Endothelial cell of umbilical vein (primary cell): ENCODE measurements around the gene LIMK2. TPM values are rescaled to one million over a fixed set of nuclear protein-coding genes. Genes with fewer than 3 reads are reported as not detected.

ENCODE experiments used
- BruUV-seq: library from RNA; stranded (reverse); fragments of 400-500 nt; replicated peaks from 2 replicates; lab custom pipeline; 2021; lab: Mats Ljungman, UMichigan
- CTCF ChIA-PET: fragments of 300-600, 350-600 bp; sonication (Branson Sonifier 250); formaldehyde crosslinking; loops from one replicate; lab custom pipeline; 2021; ENCODE audit warnings: antibody characterized with exemption, inconsistent platforms; lab: Charles Lee
- POLR2A ChIA-PET: fragments of 300-600, 350-600 bp; sonication (Branson Sonifier 250); formaldehyde crosslinking; loops from one replicate; lab custom pipeline; 2021; ENCODE audit warnings: antibody characterized with exemption, inconsistent platforms; lab: Charles Lee
- DNase-seq: peaks from one replicate; pipeline ENCODE4 v3.0.0-alpha.2; 2011; ENCODE audit warnings: low read depth, low spot score
- FAIRE-seq: peaks from 2 replicates; lab custom pipeline; 2011; peaks lifted over from hg19 to GRCh38; lab: Jason Lieb, UNC
- H2AFZ ChIP-seq: 2 replicates; pipeline ENCODE4 v1.6.0; 2012; ENCODE audit warnings: low read depth, low read length, control low read depth, inconsistent platforms
- H3K27ac ChIP-seq: 2 replicates; pipeline ENCODE4 v1.5.1; 2011; ENCODE audit warnings: low read depth, mild to moderate bottlenecking, control low read depth, low read length, moderate library complexity; ENCODE audit not compliant: insufficient read depth
- H3K27me3 ChIP-seq, 2 experiments: 2 replicates each; pipeline versions ENCODE4 v1.6.0 to v1.6.1; 2011; ENCODE audit warnings: low read length in 2 of 2, mixed read lengths in 1 of 2; ENCODE audit not compliant: control insufficient read depth in 2 of 2, insufficient read depth in 2 of 2
- H3K36me3 ChIP-seq, 2 experiments: 2 replicates in 1 of 2; 3 replicates in 1 of 2; pipeline ENCODE4 v1.5.1; 2011; ENCODE audit warnings: low read length in 2 of 2, mild to moderate bottlenecking in 1 of 2, moderate library complexity in 1 of 2; ENCODE audit not compliant: control insufficient read depth in 2 of 2, insufficient read depth in 2 of 2; ENCODE audit errors: extremely low read depth in 1 of 2
- H3K4me1 ChIP-seq: 3 replicates; pipeline ENCODE4 v1.5.1; 2011; ENCODE audit warnings: mild to moderate bottlenecking, low read length; ENCODE audit not compliant: control insufficient read depth, insufficient read depth; ENCODE audit errors: extremely low read depth
- H3K4me2 ChIP-seq: 2 replicates; pipeline ENCODE4 v1.6.1; 2011; ENCODE audit warnings: low read length, control low read depth, mixed read lengths; ENCODE audit not compliant: insufficient read depth
- H3K4me3 ChIP-seq, 3 experiments: fragments of 200-600 bp in 1 of 3; sonication (generic), shearing (Covaris generic) in 1 of 3; replicated peaks in 1 of 3; 2 replicates each; pipeline ENCODE4 v1.5.1; 2011 to 2016; ENCODE audit warnings: control low read depth in 3 of 3, low read length in 3 of 3, mild to moderate bottlenecking in 2 of 3, inconsistent platforms in 1 of 3, low read depth in 1 of 3, moderate library complexity in 1 of 3; ENCODE audit not compliant: insufficient read depth in 1 of 3
- H3K79me2 ChIP-seq: 2 replicates; pipeline ENCODE4 v1.6.0; 2012; ENCODE audit warnings: low read length, inconsistent platforms; ENCODE audit not compliant: control insufficient read depth, insufficient read depth
- H3K9ac ChIP-seq: replicated peaks from 2 replicates; pipeline ENCODE3; 2011; ENCODE audit warnings: low read length, control low read depth; ENCODE audit not compliant: insufficient read depth; ENCODE audit errors: extremely low read depth
- H3K9me1 ChIP-seq: replicated peaks from 3 replicates; pipeline ENCODE4 v1.6.0; 2011; ENCODE audit warnings: mild to moderate bottlenecking, low read length; ENCODE audit not compliant: control insufficient read depth, insufficient read depth; ENCODE audit errors: extremely low read depth
- H3K9me3 ChIP-seq: replicated peaks from 2 replicates; pipeline ENCODE4 v1.5.1; 2012; ENCODE audit warnings: low read length, inconsistent platforms; ENCODE audit not compliant: control insufficient read depth, insufficient read depth
- H4K20me1 ChIP-seq: replicated peaks from 2 replicates; pipeline ENCODE3; 2011; ENCODE audit warnings: mild to moderate bottlenecking, low read length; ENCODE audit not compliant: control insufficient read depth, insufficient read depth; ENCODE audit errors: extremely low read depth
- EZH2 ChIP-seq: IDR thresholded peaks from 2 replicates; pipeline ENCODE4 v1.6.1; 2012; ENCODE audit warnings: borderline replicate concordance, low read depth, mild to moderate bottlenecking, moderate library complexity, low read length, inconsistent platforms; ENCODE audit not compliant: severe bottlenecking
- FOS ChIP-seq: IDR thresholded peaks from 2 replicates; pipeline ENCODE4 v1.6.1; 2011; ENCODE audit warnings: mild to moderate bottlenecking, low read length, moderate library complexity, borderline replicate concordance; ENCODE audit not compliant: insufficient read depth
- GATA2 ChIP-seq: IDR thresholded peaks from 2 replicates; pipeline ENCODE4 v1.7.0; 2011; ENCODE audit warnings: low read depth, mild to moderate bottlenecking, moderate library complexity, mixed read lengths, low read length; ENCODE audit not compliant: insufficient read length, insufficient read depth
- JUN ChIP-seq: IDR thresholded peaks from 2 replicates; pipeline ENCODE4 v1.6.1; 2011; ENCODE audit warnings: borderline replicate concordance, low read depth; ENCODE audit not compliant: insufficient read length, insufficient read depth
- MYC ChIP-seq: IDR thresholded peaks from one replicate; pipeline ENCODE4 v1.6.1; 2011; ENCODE audit warnings: mild to moderate bottlenecking, low read depth, low read length
- POLR2A ChIP-seq: IDR thresholded peaks from 2 replicates; pipeline ENCODE4 v1.6.1; 2012; ENCODE audit warnings: low read depth, mild to moderate bottlenecking, control low read depth, low read length
- POLR2AphosphoS5 ChIP-seq: IDR thresholded peaks from 2 replicates; pipeline ENCODE4 v1.6.1; 2012; ENCODE audit warnings: low read depth, mild to moderate bottlenecking, control low read depth, low read length, moderate library complexity; ENCODE audit not compliant: insufficient read depth
- dilution Hi-C: fragments of 300-500 bp; cut with MboI; formaldehyde crosslinking; loops from one replicate; pipeline ENCODE4 v1.15.0; 2019; ENCODE audit warnings: low sequenced_read_pairs; ENCODE audit not compliant: extremely low pct_ligation_motif_present
- intact Hi-C: fragments of 100-400 bp; cut with micrococcal nuclease; formaldehyde crosslinking; loops from one replicate; pipeline ENCODE4 v1.10.0; 2022
- polyA plus RNA-seq, 4 experiments: library from polyadenylated mRNA; depleted of rRNA in 3 of 4; stranded (reverse) in 3 of 4; unstranded in 1 of 4; fragments of >200 nt; gene quantifications; 2 replicates each; pipeline versions ENCODE4 v1.2.1 to v1.2.3, GENCODE V29; 2011 to 2012; ENCODE audit warnings: missing spikeins in 1 of 4
- total RNA-seq: library from RNA; stranded (reverse); gene quantifications from 2 replicates; pipeline ENCODE4 v1.2.3, GENCODE V29; 2021
- TF ChIP-seq, protein P1 (sequence below), 2 donors: IDR thresholded peaks; 1 replicate in 1 of 2; 2 replicates in 1 of 2; pipeline ENCODE4 v1.5.1; 2011; ENCODE audit warnings: low read length in 2 of 2, mild to moderate bottlenecking in 2 of 2, moderate library complexity in 2 of 2, control low read depth in 1 of 2, inconsistent platforms in 1 of 2, low read depth in 1 of 2; ENCODE audit not compliant: insufficient read depth in 1 of 2; ENCODE audit errors: extremely low read depth in 1 of 2
- TF ChIP-seq, protein P2 (sequence below): IDR thresholded peaks from 2 replicates; pipeline ENCODE4 v1.6.1; 2011; ENCODE audit not compliant: insufficient read depth, insufficient read length

Gene LIMK2
- total and polyA plus RNA-seq, 2 donors (not counting 3 experiments of a cell fraction or from before 2014, with no cell fraction given), result 23.2 to 76.7 TPM

DNA sequence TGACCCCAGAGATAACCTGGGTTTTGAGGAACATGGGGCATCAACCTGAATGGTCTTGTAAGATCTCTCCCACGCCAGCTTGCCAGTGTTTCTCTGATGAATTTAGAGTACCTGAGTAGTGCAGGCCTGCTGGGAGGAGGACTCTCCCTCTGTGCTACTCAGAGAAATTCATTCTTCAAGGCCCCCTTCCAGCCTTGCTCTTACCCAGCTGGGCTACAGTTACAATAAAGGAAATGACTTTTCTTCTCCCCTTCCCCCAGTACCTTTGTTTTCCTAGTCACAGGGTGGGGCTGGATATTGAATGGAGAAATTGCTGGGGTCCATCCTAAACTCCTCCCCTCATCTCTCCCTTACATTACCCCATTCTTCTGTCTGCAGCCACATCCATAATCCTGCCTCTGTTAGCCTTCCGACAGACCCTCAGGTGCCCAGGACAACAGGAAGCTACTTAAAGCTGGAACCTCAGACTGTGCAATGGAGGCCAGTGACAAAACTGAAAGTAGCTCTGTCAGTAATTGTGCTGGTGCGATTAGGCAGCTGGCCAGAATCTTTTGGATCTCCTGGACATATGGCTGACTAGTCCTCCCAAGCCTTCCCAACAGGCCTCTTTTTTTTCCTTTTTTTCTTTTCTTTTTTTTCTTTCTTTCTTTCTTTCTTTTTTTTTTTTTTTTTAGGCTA is 17.4 kb downstream of the LIMK2 start:
- Histone ChIP-seq H3K27ac (peak overlapping the region; percentile 83), H3K9ac (peak overlapping the region; percentile 52), H3K79me2 (peaks cover 63% of the 10 kb centered on the region), H3K4me1 (peaks cover 56% of the 10 kb centered on the region), H4K20me1 (no peaks in the 10 kb centered on the region), H3K4me2 (peak overlapping the region; percentile 70), H3K4me3 (peak overlapping the region in 1 of 3 experiments; percentile 20), H3K27me3 (no peaks in the 10 kb centered on the region), H3K36me3 (peaks cover 0 to 3% of the 10 kb centered on the region in 2 experiments), H3K9me3 (no peaks in the 10 kb centered on the region), H2AFZ (peak overlapping the region; percentile 26), H3K9me1 (no peaks in the 10 kb centered on the region)
- CTCF ChIA-PET, result interaction anchor here (0.6 to 13.2 kb wide), 18 partner anchors 10 to 466 kb away, joined by 3 to 181 read pairs (median 7); partner anchors contain the start of genes LIMK2, PLA2G3, RNF185 and SELENOM
- intact Hi-C loops (loop anchor here (5.0 kb wide), 2 partner anchors 67 to 282 kb away; partner anchors contain the start of gene RNF185), dilution Hi-C loops (no loop called here)
- FAIRE-seq (peak; percentile 80), DNase-seq (peak; percentile 82)
- no peak for TF ChIP-seq MYC
- TF ChIP-seq POLR2AphosphoS5, result peak; percentile 23
- peak; percentile 36 for TF ChIP-seq POLR2A
- POLR2A ChIA-PET, result interaction anchor here (0.7 to 1.8 kb wide), 6 partner anchors 11 to 122 kb away, joined by 3 to 6 read pairs (median 4); partner anchors contain the start of genes LIMK2 and SELENOM
- no TSS peak for BruUV-seq

DNA sequence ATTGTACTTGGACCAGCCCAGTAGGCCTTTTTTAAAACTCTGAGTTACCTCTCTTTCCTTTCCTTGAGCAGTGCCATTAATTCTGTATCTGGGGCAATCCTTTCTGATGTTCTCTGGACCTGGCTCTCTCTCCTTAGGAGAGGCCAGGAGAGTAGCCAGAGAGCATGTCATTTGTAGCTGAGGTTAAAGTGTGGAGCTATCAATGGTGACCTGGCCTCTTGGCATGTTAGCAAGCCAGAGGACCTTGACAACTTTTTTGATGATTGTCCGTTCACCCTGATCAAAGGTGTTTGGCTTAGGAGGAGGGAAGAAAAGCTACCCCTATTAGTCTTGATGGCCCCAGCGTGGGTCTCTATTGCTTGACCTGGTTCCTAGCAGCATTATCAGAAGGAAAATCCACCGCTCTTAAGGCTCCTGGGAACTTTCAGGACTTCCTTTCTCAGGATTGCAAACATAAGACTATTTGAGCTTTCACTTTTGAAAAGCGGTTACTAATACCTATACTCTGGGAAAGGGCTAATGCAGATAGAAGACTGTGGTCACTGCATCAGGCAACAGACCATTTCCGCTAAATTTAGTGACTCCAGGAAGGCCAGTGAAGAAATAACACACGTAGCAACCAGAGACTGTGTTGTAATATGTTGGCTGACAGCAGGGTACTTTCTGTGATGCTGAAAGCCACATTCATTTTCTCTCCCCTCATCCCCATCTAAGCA is 18.2 kb downstream of the LIMK2 start:
- H3K4me3 ChIP-seq, result no peak overlapping the region
- peaks cover 55% of the 10 kb centered on the region for H3K79me2 ChIP-seq
- H3K9me1 ChIP-seq, result no peaks in the 10 kb centered on the region
- H3K4me1 ChIP-seq, result peaks cover 63% of the 10 kb centered on the region
- dilution Hi-C loops (no loop called here), intact Hi-C loops (loop anchor here (5.0 kb wide), 2 partner anchors 68 to 283 kb away; partner anchors contain the start of gene RNF185)
- POLR2A ChIA-PET, result interaction anchor here (1.0 to 1.8 kb wide), 6 partner anchors 12 to 149 kb away, joined by 3 to 6 read pairs (median 4); partner anchors contain the start of genes LIMK2, SELENOM and SMTN
- H4K20me1 ChIP-seq, result no peaks in the 10 kb centered on the region
- H2AFZ ChIP-seq, result no peak overlapping the region
- CTCF ChIA-PET, result interaction anchor here (0.5 to 13.2 kb wide), 35 partner anchors 9 to 467 kb away, joined by 3 to 181 read pairs (median 5); partner anchors contain the start of genes LIMK2, PIK3IP1, PLA2G3 and RNF185
- H3K9ac ChIP-seq, result peak overlapping the region; percentile 52
- H3K27ac ChIP-seq, result peak overlapping the region; percentile 83
- peaks cover 0 to 3% of the 10 kb centered on the region in 2 experiments for H3K36me3 ChIP-seq
- H3K4me2 ChIP-seq, result peak overlapping the region; percentile 70
- no peaks in the 10 kb centered on the region for H3K27me3 ChIP-seq
- TF ChIP-seq, protein P1, sequence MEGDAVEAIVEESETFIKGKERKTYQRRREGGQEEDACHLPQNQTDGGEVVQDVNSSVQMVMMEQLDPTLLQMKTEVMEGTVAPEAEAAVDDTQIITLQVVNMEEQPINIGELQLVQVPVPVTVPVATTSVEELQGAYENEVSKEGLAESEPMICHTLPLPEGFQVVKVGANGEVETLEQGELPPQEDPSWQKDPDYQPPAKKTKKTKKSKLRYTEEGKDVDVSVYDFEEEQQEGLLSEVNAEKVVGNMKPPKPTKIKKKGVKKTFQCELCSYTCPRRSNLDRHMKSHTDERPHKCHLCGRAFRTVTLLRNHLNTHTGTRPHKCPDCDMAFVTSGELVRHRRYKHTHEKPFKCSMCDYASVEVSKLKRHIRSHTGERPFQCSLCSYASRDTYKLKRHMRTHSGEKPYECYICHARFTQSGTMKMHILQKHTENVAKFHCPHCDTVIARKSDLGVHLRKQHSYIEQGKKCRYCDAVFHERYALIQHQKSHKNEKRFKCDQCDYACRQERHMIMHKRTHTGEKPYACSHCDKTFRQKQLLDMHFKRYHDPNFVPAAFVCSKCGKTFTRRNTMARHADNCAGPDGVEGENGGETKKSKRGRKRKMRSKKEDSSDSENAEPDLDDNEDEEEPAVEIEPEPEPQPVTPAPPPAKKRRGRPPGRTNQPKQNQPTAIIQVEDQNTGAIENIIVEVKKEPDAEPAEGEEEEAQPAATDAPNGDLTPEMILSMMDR (IDR thresholded peaks at IDR 0.05; ENCODE audit: extremely low read depth in 1 of 2, insufficient read depth in 1 of 2, low read depth in 1 of 2, low read length in 2 of 2), result no peak
- TF ChIP-seq JUN (no peak), MYC (no peak), EZH2 (no peak), POLR2A (no peak), GATA2 (no peak), FOS (no peak), POLR2AphosphoS5 (no peak)
- TF ChIP-seq, protein P2, sequence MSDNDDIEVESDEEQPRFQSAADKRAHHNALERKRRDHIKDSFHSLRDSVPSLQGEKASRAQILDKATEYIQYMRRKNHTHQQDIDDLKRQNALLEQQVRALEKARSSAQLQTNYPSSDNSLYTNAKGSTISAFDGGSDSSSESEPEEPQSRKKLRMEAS, result no peak
- DNase-seq (peak; percentile 53), FAIRE-seq (no peak)
- no peaks in the 10 kb centered on the region for H3K9me3 ChIP-seq
- BruUV-seq, result no TSS peak
